Mesendoderm (in vitro differentiated cells): ENCODE data around the gene TRPM3.

Experiments
- DNase-seq: peaks from one replicate; pipeline ENCODE4 v3.0.0; 2013
- H2AK5ac ChIP-seq: 2 replicates; pipeline ENCODE4 v1.6.1; 2013; ENCODE audit warnings: low read length, inconsistent platforms
- H2BK120ac ChIP-seq: 2 replicates; pipeline ENCODE4 v1.6.1; 2013; ENCODE audit warnings: low read depth, mild to moderate bottlenecking, low read length, moderate library complexity, mixed read lengths
- H2BK15ac ChIP-seq: replicated peaks from 2 replicates; pipeline ENCODE4 v1.6.1; 2013; ENCODE audit warnings: low read depth, mild to moderate bottlenecking, moderate library complexity
- H2BK5ac ChIP-seq: 2 replicates; pipeline ENCODE4 v1.6.1; 2013; ENCODE audit warnings: low read length, inconsistent platforms
- H3K18ac ChIP-seq: 2 replicates; pipeline ENCODE4 v1.6.1; 2013; ENCODE audit warnings: mild to moderate bottlenecking, low read length, mixed read lengths
- H3K23ac ChIP-seq: one replicate; pipeline ENCODE4 v1.6.1; 2013; ENCODE audit warnings: low read length
- H3K27ac ChIP-seq: 2 replicates; pipeline ENCODE4 v1.5.1; 2013; ENCODE audit warnings: low read depth, mild to moderate bottlenecking, inconsistent platforms, low read length, moderate library complexity
- H3K27me3 ChIP-seq: 2 replicates; pipeline ENCODE4 v1.6.1; 2013; ENCODE audit warnings: low read length, control low read depth, mild to moderate bottlenecking, inconsistent platforms; ENCODE audit not compliant: insufficient read depth, poor library complexity
- H3K36me3 ChIP-seq: 2 replicates; pipeline ENCODE4 v1.6.1; 2013; ENCODE audit warnings: low read length, inconsistent platforms; ENCODE audit not compliant: control insufficient read depth, insufficient read depth
- H3K4ac ChIP-seq: one replicate; pipeline ENCODE4 v1.6.1; 2013; ENCODE audit warnings: low read depth, mild to moderate bottlenecking, low read length, moderate library complexity
- H3K4me1 ChIP-seq: 2 replicates; pipeline ENCODE4 v1.6.1; 2013; ENCODE audit warnings: low read depth, low read length, inconsistent platforms; ENCODE audit not compliant: control insufficient read depth
- H3K4me2 ChIP-seq: 2 replicates; pipeline ENCODE4 v1.6.1; 2013; ENCODE audit warnings: low read length
- H3K4me3 ChIP-seq: 2 replicates; pipeline ENCODE4 v1.5.1; 2013; ENCODE audit warnings: mild to moderate bottlenecking, low read length
- H3K56ac ChIP-seq: one replicate; pipeline ENCODE4 v1.6.1; 2013; ENCODE audit warnings: low read length
- H3K79me1 ChIP-seq: 2 replicates; pipeline ENCODE4 v1.6.1; 2013; ENCODE audit warnings: low read length, inconsistent platforms
- H3K79me2 ChIP-seq: 2 replicates; pipeline ENCODE4 v1.6.1; 2013; ENCODE audit warnings: mild to moderate bottlenecking, low read length; ENCODE audit not compliant: control insufficient read depth, insufficient read depth
- H3K9ac ChIP-seq: 2 replicates; pipeline ENCODE4 v1.6.1; 2013; ENCODE audit warnings: low read length, inconsistent platforms
- H4K5ac ChIP-seq: one replicate; pipeline ENCODE4 v1.6.1; 2013; ENCODE audit warnings: low read length
- H4K8ac ChIP-seq: one replicate; pipeline ENCODE4 v1.6.1; 2013; ENCODE audit warnings: low read depth, mild to moderate bottlenecking, control low read depth, low read length, moderate library complexity
- WGBS: extraction: QIAGEN DNeasy Blood & Tissue Kit; methylation state at CpG from one replicate; pipeline ENCODE4 v1.1.7; 2013; ENCODE audit warnings: low lambda C conversion rate, missing lambda C conversion rate; ENCODE audit not compliant: insufficient coverage; ENCODE audit errors: extremely low coverage; 5-methylcytosine and 5-hydroxymethylcytosine counted together

TRPM3 gene

GRCh38 chr9:70533492-70533891 lies 587.9 kb downstream of the TRPM3 start:
- no peak overlapping the region for H3K9ac ChIP-seq
- no peaks in the 10 kb centered on the region for H3K36me3 ChIP-seq
- H3K56ac ChIP-seq, result no peak overlapping the region
- H3K23ac ChIP-seq, result no peak overlapping the region
- no peak overlapping the region for H3K4ac ChIP-seq
- H2AK5ac ChIP-seq, result no peak overlapping the region
- H4K8ac ChIP-seq, result no peak overlapping the region
- H4K5ac ChIP-seq, result no peak overlapping the region
- H3K4me3 ChIP-seq, result no peak overlapping the region
- no peak overlapping the region for H2BK120ac ChIP-seq
- no peaks in the 10 kb centered on the region for H3K4me1 ChIP-seq
- H3K79me1 ChIP-seq, result no peaks in the 10 kb centered on the region
- no CpG with 5 or more reads among the region's 5 CpGs for WGBS
- no peak overlapping the region for H2BK15ac ChIP-seq
- H3K18ac ChIP-seq, result no peak overlapping the region
- no peaks in the 10 kb centered on the region for H3K79me2 ChIP-seq
- H2BK5ac ChIP-seq, result no peak overlapping the region
- H3K4me2 ChIP-seq, result no peak overlapping the region
- no peaks in the 10 kb centered on the region for H3K27me3 ChIP-seq
- DNase-seq, result no peak
- H3K27ac ChIP-seq, result no peak overlapping the region

GRCh38 chr9:70532716-70533115 lies 588.7 kb downstream of the TRPM3 start:
- Histone ChIP-seq H3K4me1 (no peaks in the 10 kb centered on the region), H2BK5ac (no peak overlapping the region), H3K23ac (no peak overlapping the region), H3K4ac (no peak overlapping the region), H3K79me2 (no peaks in the 10 kb centered on the region), H3K79me1 (no peaks in the 10 kb centered on the region), H2AK5ac (no peak overlapping the region), H4K5ac (no peak overlapping the region), H2BK15ac (no peak overlapping the region), H3K36me3 (no peaks in the 10 kb centered on the region), H3K18ac (no peak overlapping the region), H4K8ac (no peak overlapping the region), H2BK120ac (no peak overlapping the region), H3K4me2 (no peak overlapping the region), H3K27ac (no peak overlapping the region), H3K56ac (no peak overlapping the region), H3K9ac (no peak overlapping the region), H3K4me3 (no peak overlapping the region), H3K27me3 (no peaks in the 10 kb centered on the region)
- DNase-seq, result no peak
- no CpG with 5 or more reads among the region's 6 CpGs for WGBS

GRCh38 chr9:70531311-70531710 lies 590.1 kb downstream of the TRPM3 start:
- no peak for DNase-seq
- Histone ChIP-seq H3K27me3 (no peaks in the 10 kb centered on the region), H2BK15ac (no peak overlapping the region), H2AK5ac (no peak overlapping the region), H3K4me1 (no peaks in the 10 kb centered on the region), H3K4me2 (no peak overlapping the region), H3K4me3 (no peak overlapping the region), H3K9ac (no peak overlapping the region), H4K5ac (no peak overlapping the region), H3K79me1 (no peaks in the 10 kb centered on the region), H3K27ac (no peak overlapping the region), H3K18ac (no peak overlapping the region), H2BK120ac (no peak overlapping the region), H2BK5ac (no peak overlapping the region), H3K23ac (no peak overlapping the region), H3K36me3 (no peaks in the 10 kb centered on the region), H3K56ac (no peak overlapping the region), H3K79me2 (no peaks in the 10 kb centered on the region), H3K4ac (no peak overlapping the region), H4K8ac (no peak overlapping the region)
- no CpG with 5 or more reads among the region's 1 CpG for WGBS

- Histone ChIP-seq H3K18ac (no peak overlapping the region), H3K23ac (no peak overlapping the region), H3K4ac (no peak overlapping the region), H3K9ac (no peak overlapping the region), H2BK15ac (no peak overlapping the region), H4K5ac (no peak overlapping the region), H3K36me3 (no peaks in the 10 kb centered on the region), H3K27me3 (no peaks in the 10 kb centered on the region), H2AK5ac (no peak overlapping the region), H3K79me1 (no peaks in the 10 kb centered on the region), H3K4me1 (no peaks in the 10 kb centered on the region), H2BK5ac (no peak overlapping the region), H4K8ac (no peak overlapping the region), H3K4me3 (no peak overlapping the region), H3K79me2 (no peaks in the 10 kb centered on the region), H2BK120ac (no peak overlapping the region), H3K4me2 (no peak overlapping the region), H3K27ac (no peak overlapping the region), H3K56ac (no peak overlapping the region)
- DNase-seq, result no peak
- no CpG with 5 or more reads among the region's 5 CpGs for WGBS
These were observed 590.7 kb downstream of the TRPM3 start for GRCh38 chr9:70530716-70531115.

- no CpG with 5 or more reads among the region's 7 CpGs for WGBS
- H3K9ac ChIP-seq, result no peak overlapping the region
These were observed 591.6 kb downstream of the TRPM3 start for GRCh38 chr9:70529833-70530232.

GRCh38 chr9:70529377-70529776 lies 592.0 kb downstream of the TRPM3 start:
- DNase-seq, result no peak
- Histone ChIP-seq H3K79me1 (no peaks in the 10 kb centered on the region), H2BK5ac (no peak overlapping the region), H2AK5ac (no peak overlapping the region), H4K5ac (no peak overlapping the region), H3K27me3 (no peaks in the 10 kb centered on the region), H3K4me3 (no peak overlapping the region), H3K4me2 (no peak overlapping the region), H3K23ac (no peak overlapping the region), H2BK120ac (no peak overlapping the region), H2BK15ac (no peak overlapping the region), H3K18ac (no peak overlapping the region), H3K4ac (no peak overlapping the region), H3K79me2 (no peaks in the 10 kb centered on the region), H3K4me1 (no peaks in the 10 kb centered on the region), H3K56ac (no peak overlapping the region), H3K27ac (no peak overlapping the region), H4K8ac (no peak overlapping the region), H3K36me3 (no peaks in the 10 kb centered on the region), H3K9ac (no peak overlapping the region)
- WGBS, result no CpG with 5 or more reads among the region's 6 CpGs

More at GRCh38 chr9:70529833-70530232, 591.6 kb downstream of the TRPM3 start:
- Histone ChIP-seq H3K18ac (no peak overlapping the region), H4K5ac (no peak overlapping the region), H3K79me1 (no peaks in the 10 kb centered on the region), H3K4me2 (no peak overlapping the region), H2AK5ac (no peak overlapping the region), H3K56ac (no peak overlapping the region), H3K4ac (no peak overlapping the region), H3K27ac (no peak overlapping the region), H3K4me3 (no peak overlapping the region), H3K4me1 (no peaks in the 10 kb centered on the region), H3K23ac (no peak overlapping the region), H3K36me3 (no peaks in the 10 kb centered on the region), H4K8ac (no peak overlapping the region), H3K79me2 (no peaks in the 10 kb centered on the region), H2BK5ac (no peak overlapping the region), H2BK120ac (no peak overlapping the region), H3K27me3 (no peaks in the 10 kb centered on the region), H2BK15ac (no peak overlapping the region)
- no peak for DNase-seq
